ENCODE data around the gene LCE7A.
A peak's percentile ranks its signal among the peaks of the same experiment; 100 is the strongest.

LCE7A gene

GRCh38 chr1:152859696-152860095, at the start of gene LCE7A:
LCE7A (plus strand) TSS chr1:152859996; CDS start chr1:152860698, 702 bp downstream.
- no peak for DNase-seq (ENCODE audit: low read depth in 2 of 2)

- DNase-seq (ENCODE audit: low read depth in 2 of 2): no peak
These were observed 48.7 kb upstream of the LCE7A start for GRCh38 chr1:152811050-152811449.

- no peak for DNase-seq (ENCODE audit: low read depth in 2 of 2)
These were observed 48.1 kb upstream of the LCE7A start, which contains the start of gene LCE1B for GRCh38 chr1:152811671-152812070. LCE1B (plus strand) TSS chr1:152811971; CDS start chr1:152812447, 476 bp downstream.

- DNase-seq (ENCODE audit: low read depth in 2 of 2): no peak
These were observed 42.5 kb upstream of the LCE7A start for GRCh38 chr1:152817309-152817708.

- DNase-seq (ENCODE audit: low read depth in 2 of 2): no peak
These were observed 36.5 kb upstream of the LCE7A start for GRCh38 chr1:152823294-152823693.

- no peak for DNase-seq (ENCODE audit: low read depth in 2 of 2)
These were observed 34.8 kb upstream of the LCE7A start for GRCh38 chr1:152824964-152825363.

- no peak for DNase-seq (ENCODE audit: low read depth in 2 of 2)
These were observed 32.6 kb upstream of the LCE7A start, which contains the start of gene LCE1A for GRCh38 chr1:152827173-152827572. LCE1A (plus strand) TSS chr1:152827473; CDS start chr1:152827473, 0 bp downstream.

- DNase-seq (ENCODE audit: low read depth in 2 of 2): no peak
These were observed 22.9 kb upstream of the LCE7A start for GRCh38 chr1:152836870-152837269.

GRCh38 chr1:152842556-152842955, 17.2 kb upstream of the LCE7A start, which contains the start of gene LCE6A:
LCE6A (plus strand) TSS chr1:152842856; CDS start chr1:152843521, 665 bp downstream.
- no peak for DNase-seq (ENCODE audit: low read depth in 2 of 2)

- DNase-seq (ENCODE audit: low read depth in 2 of 2): no peak
These were observed 4.1 kb upstream of the LCE7A start for GRCh38 chr1:152855661-152856060.

- no peak for DNase-seq (ENCODE audit: low read depth in 2 of 2)
These were observed 1.7 kb upstream of the LCE7A start for GRCh38 chr1:152858062-152858461.

- no peak for DNase-seq (ENCODE audit: low read depth in 2 of 2)
These were observed 333 bp downstream of the LCE7A start for GRCh38 chr1:152860129-152860528.

GRCh38 chr1:152861374-152861773, 1.6 kb downstream of the LCE7A start:
- no peak for DNase-seq (ENCODE audit: low read depth in 2 of 2)

- DNase-seq (ENCODE audit: low read depth in 2 of 2): no peak
These were observed 4.6 kb downstream of the LCE7A start for GRCh38 chr1:152864443-152864842.

GRCh38 chr1:152866321-152866720, 6.5 kb downstream of the LCE7A start:
- no peak for DNase-seq (ENCODE audit: low read depth in 2 of 2)

GRCh38 chr1:152869808-152870419, 10.1 kb downstream of the LCE7A start:
- peak; percentile 39 to 51 for DNase-seq (ENCODE audit: low read depth in 2 of 2)

GRCh38 chr1:152870831-152871730, 11.3 kb downstream of the LCE7A start:
- no peak for DNase-seq (ENCODE audit: low read depth in 2 of 2)

GRCh38 chr1:152871731-152872126, 11.9 kb downstream of the LCE7A start:
- no peak for DNase-seq (ENCODE audit: low read depth in 2 of 2)

- no peak for DNase-seq (ENCODE audit: low read depth in 2 of 2)
These were observed 13.7 kb downstream of the LCE7A start for GRCh38 chr1:152873495-152873894.

GRCh38 chr1:152876827-152877226, 17.0 kb downstream of the LCE7A start:
- DNase-seq (ENCODE audit: low read depth in 2 of 2): no peak

- DNase-seq (ENCODE audit: low read depth in 2 of 2): peak in 1 of 2 donors; percentile 14
These were observed 18.2 kb downstream of the LCE7A start, which contains the start of gene SMCP for GRCh38 chr1:152878042-152878441. SMCP (plus strand) TSS chr1:152878322; CDS start chr1:152884423, 6,101 bp downstream.

- DNase-seq (ENCODE audit: low read depth in 2 of 2): no peak
These were observed 19.9 kb downstream of the LCE7A start for GRCh38 chr1:152879559-152880198.

Measured in activated CD4-positive, alpha-beta T cell treated with anti-CD3 and anti-CD28 coated beads for 24 hours (primary cell).